G401.6 (cell line): ENCODE data around the gene UBE2Z.
"Not testable (repeated sequence)": the region's sequence is repeated elsewhere in the genome, so short reads cannot be mapped to it uniquely, and the experiment has no call there.

Source experiments
- FAIRE-seq: peaks from 2 replicates; lab custom pipeline; 2012; peaks lifted over from hg19 to GRCh38; lab: Jason Lieb, UNC

Gene UBE2Z

GRCh38 chr17:48904428-48904827, 3.8 kb upstream of the UBE2Z start:
- no peak for FAIRE-seq

- FAIRE-seq, result no peak
Observed at GRCh38 chr17:48905987-48906515, 2.2 kb upstream of the UBE2Z start.

- no peak for FAIRE-seq
Observed at GRCh38 chr17:48907713-48908046, 527 bp upstream of the UBE2Z start.

GRCh38 chr17:48908853-48909394, 717 bp downstream of the UBE2Z start:
- no peak for FAIRE-seq

- no peak for FAIRE-seq
Observed at GRCh38 chr17:48909783-48910182, 1.6 kb downstream of the UBE2Z start.

GRCh38 chr17:48910370-48910769, 2.2 kb downstream of the UBE2Z start:
- no peak for FAIRE-seq

- FAIRE-seq, result no peak
Observed at GRCh38 chr17:48912476-48912875, 4.3 kb downstream of the UBE2Z start.

- no peak for FAIRE-seq
Observed at GRCh38 chr17:48915459-48916282, 7.5 kb downstream of the UBE2Z start.

GRCh38 chr17:48925251-48925990, 17.2 kb downstream of the UBE2Z start:
- no peak for FAIRE-seq

- FAIRE-seq, result no peak
Observed at GRCh38 chr17:48925991-48926342, 17.8 kb downstream of the UBE2Z start.

- no peak for FAIRE-seq
Observed at GRCh38 chr17:48927978-48928745, 20.0 kb downstream of the UBE2Z start.

GRCh38 chr17:48928876-48929811, 20.9 kb downstream of the UBE2Z start:
- no peak for FAIRE-seq

- FAIRE-seq, result no peak
Observed at GRCh38 chr17:48929812-48930165, 21.6 kb downstream of the UBE2Z start.

GRCh38 chr17:48930435-48930873, 22.2 kb downstream of the UBE2Z start:
- FAIRE-seq, result no peak

- FAIRE-seq, result no peak
Observed at GRCh38 chr17:48933035-48933434, 24.8 kb downstream of the UBE2Z start.

- no peak for FAIRE-seq
Observed at GRCh38 chr17:48944515-48945260, 36.5 kb downstream of the UBE2Z start, which contains the start of gene SNF8. Gene SNF8, minus strand, starts transcription at chr17:48944842. Its CDS starts 108 bp downstream, at chr17:48944734.

- not testable (repeated sequence) for FAIRE-seq
Observed at GRCh38 chr17:48945261-48945651, 37.0 kb downstream of the UBE2Z start.

- no peak for FAIRE-seq
Observed at GRCh38 chr17:48951572-48951971, 43.4 kb downstream of the UBE2Z start.

GRCh38 chr17:48952904-48953303, 44.7 kb downstream of the UBE2Z start:
- peak; percentile 65 for FAIRE-seq

- peak; percentile 90 for FAIRE-seq
Observed at GRCh38 chr17:48954300-48954755, 46.1 kb downstream of the UBE2Z start.
